Activated T-helper 9 cell treated with anti-CD3 and anti-CD28 coated beads, Interleukin-2, amount 50 U/mL, for 16 hours (primary cell): ENCODE measurements around the gene RPS4Y1.

ENCODE experiments used
- DNase-seq: peaks from one replicate; pipeline ENCODE4 v3.0.0-alpha.2; 2020; ENCODE audit warnings: low read depth

Gene RPS4Y1

DNA sequence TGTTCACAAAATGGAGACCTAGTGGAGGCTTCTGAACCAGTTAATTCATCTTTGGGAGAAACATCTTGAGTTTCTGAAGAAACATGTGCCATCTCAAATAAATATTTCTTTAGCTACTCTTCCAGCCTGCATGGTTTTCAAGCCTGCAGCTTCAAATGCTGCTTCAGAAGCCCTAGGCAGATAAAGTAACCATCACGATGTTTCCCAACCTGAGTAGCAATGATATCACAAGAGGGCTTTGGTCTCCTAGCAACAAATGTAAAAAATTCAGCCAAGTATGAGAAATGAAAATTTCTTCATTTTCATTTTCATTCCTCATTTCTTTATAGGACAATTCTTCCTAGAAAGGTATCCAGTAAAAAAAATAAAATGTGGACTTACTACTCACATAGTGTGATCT lies 42.2 kb downstream of the RPS4Y1 start:
- no peak for DNase-seq

DNA sequence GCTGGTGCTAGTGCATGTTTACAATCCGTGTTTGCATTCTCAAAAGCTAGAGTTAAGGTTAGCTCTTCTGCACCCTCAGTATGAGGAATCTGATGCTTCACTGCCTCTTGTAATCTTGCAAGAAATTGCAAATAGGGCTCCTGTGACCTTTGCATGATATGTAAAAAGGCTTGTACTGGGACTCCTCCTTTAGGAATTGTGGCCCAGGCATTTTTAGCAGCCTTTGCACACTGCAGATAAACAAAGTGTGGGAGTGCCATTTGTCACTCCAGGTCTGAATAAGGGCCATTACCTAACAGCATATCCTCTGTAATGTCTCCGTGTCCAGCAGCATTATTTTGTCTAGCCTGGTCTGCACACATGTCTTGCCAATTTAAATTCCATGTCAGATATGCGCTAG lies 44.5 kb downstream of the RPS4Y1 start:
- DNase-seq, result no peak

DNA sequence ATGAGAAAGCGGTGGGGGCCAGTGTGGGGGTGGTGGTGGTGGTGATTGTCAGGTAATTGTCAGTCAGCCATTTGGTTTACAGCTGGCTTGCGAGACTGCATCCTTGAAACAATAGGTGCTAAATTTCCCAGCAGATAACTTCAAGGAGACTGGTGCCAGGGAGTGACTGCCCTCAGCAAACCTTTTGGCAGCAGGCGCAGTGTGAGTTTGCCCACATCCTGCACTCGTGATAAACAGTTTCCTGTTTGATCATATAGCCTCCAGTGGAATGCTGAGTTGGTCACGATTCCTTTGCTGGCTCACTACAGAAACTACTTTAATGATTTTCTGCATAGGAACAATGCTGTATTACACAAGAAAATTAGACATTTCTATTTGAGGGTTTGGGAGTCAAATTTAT lies 46.0 kb downstream of the RPS4Y1 start:
- DNase-seq, result no peak

DNA sequence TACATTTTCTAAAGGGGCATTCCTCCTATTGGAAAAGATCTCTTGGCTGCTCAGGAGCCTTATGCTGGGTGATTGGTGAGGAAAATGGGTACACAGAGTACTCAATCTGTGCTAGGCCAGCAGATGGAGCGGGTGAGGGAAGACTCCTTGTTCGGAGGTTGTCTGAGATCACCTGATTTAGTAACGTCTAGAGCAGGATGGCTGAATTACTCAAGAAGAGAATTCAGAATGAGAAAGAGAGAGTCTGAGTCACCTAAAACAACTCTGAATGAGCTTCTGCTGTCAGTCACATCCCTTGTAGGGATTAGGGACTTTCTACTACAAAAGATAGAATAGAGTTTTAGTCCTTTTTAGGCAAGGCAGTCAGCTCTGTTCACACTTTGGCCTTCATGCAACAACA lies 46.6 kb downstream of the RPS4Y1 start:
- no peak for DNase-seq

DNA sequence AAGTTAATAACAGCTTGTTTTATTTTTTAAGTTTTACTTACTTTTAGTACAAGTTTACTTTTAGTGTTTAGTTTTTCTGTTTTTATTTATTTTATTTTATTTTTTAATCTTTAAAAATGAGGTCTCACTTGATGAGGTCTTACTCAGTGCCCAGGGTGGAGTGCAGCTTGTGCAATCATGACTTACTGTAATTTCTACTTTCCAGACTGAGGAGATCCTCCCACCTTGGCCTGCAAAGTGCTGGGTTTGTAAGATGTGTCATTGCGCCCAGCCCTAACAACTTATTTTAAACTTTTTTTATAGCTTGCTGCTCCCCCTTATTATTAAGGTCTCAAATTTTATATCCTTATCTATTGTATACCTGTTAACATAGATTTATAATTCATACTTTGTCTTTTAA lies 52.1 kb downstream of the RPS4Y1 start:
- no peak for DNase-seq

DNA sequence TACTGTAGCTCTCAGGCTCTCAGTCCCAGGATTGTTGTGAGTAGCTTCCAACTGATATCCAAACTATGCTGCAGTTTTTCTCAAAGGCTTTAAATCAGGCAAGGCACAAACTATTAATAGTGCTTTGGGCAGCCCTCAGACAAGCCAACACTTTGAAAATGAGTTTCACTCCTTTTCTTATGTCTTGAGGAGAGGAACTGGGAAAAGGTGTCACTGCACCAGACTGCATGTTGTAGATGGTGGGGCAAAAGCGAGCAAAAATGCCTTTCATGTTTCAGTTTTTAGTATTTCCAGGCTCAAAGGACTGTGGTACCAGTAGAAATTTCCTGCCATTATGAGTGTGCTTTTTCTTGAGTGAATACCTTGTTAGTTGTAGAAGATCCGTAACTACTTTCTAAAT lies 54.6 kb downstream of the RPS4Y1 start:
- no peak for DNase-seq

DNA sequence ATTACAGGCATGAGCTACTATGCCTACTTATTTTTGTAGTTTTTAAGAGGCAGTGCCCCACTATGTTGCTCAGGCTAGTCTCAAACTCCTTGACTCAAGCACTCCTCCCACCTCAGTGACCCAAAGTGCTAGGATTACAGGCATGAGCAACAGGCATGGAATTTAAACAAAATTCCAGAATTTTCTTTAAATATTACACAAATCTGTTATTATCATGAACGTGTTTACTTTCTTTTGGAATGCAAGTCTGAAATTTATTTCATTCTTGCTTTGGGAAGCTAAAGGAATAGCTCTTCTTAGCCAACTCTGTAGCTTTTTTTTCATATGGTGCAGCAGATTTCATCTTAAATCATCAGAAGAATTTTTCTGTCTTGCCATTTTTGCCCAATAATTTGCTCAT lies 66.0 kb downstream of the RPS4Y1 start:
- no peak for DNase-seq

DNA sequence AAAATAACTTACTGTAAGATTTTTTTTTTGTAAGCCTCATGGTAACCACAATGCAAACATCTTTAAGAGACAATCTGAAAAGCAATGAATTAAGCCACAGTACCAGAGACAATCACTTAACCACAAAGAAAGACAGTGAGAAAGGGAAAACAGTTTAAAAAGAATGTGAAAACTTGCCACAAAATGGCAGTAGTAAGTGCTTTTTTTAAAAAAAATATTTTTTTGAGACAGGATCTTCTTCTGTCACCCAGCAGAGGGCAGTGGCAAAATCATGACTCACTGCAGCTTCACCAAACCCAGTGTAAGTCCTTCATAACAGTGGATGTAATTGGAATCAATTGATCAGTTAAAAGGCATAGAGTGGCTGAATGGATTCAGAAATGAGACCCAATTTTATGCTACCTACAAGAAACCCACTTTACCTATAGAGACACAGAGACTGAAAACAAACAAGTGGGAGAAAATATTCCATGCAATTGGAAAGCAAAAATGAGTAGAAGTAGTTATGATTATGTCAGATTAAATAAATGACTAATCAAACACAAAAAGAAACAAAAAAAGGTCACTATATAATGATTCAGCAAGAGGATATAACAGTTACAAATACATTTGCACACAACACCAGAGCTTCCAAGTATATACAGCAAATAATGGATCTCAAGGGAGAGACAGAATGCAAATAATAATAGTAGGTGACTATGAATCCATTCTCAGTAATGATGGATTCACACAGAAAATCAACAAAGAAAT lies 71.8 kb downstream of the RPS4Y1 start:
- DNase-seq, result no peak
